Ascending aorta (tissue), 2 donors: ENCODE measurements around the gene SLC44A5. TPM values are rescaled to one million over a fixed set of nuclear protein-coding genes. Genes with fewer than 3 reads are reported as not detected.

Experiments used
- DNase-seq, 2 donors: peaks; one replicate each; pipeline ENCODE4 v3.0.0-alpha.2; 2019; ENCODE audit warnings: low spot score in 2 of 2
- H3K27ac ChIP-seq, 2 donors: fragments of 200-600 bp; sonication (generic); one replicate each; pipeline ENCODE4 v1.5.1; 2016 to 2017; ENCODE audit warnings: mild to moderate bottlenecking in 1 of 2
- H3K27me3 ChIP-seq: fragments of 200-600 bp; sonication (generic); one replicate; pipeline ENCODE4 v1.5.1; 2017
- H3K36me3 ChIP-seq, 2 donors: fragments of 200-600 bp; sonication (generic); one replicate each; pipeline ENCODE4 v1.5.1; 2016
- H3K4me1 ChIP-seq, 2 donors: fragments of 200-600 bp; sonication (generic); one replicate each; pipeline ENCODE4 v1.5.1; 2016 to 2017; ENCODE audit warnings: mild to moderate bottlenecking in 1 of 2
- H3K4me3 ChIP-seq, 2 donors: fragments of 200-600 bp; sonication (generic); one replicate each; pipeline ENCODE4 v1.5.1; 2016 to 2017; ENCODE audit warnings: mild to moderate bottlenecking in 1 of 2
- H3K9me3 ChIP-seq, 2 donors: fragments of 200-600 bp; sonication (generic); one replicate each; pipeline ENCODE4 v1.5.1; 2016
- CTCF ChIP-seq, 3 experiments: fragments of 200-600 bp in 2 of 3; fragments of 450-650 bp in 1 of 3; sonication (generic) in 2 of 3; IDR thresholded peaks; one replicate each; pipeline ENCODE4 v1.5.1; 2016 to 2019; ENCODE audit warnings: antibody characterized with exemption in 3 of 3, mild to moderate bottlenecking in 1 of 3, moderate library complexity in 1 of 3
- intact Hi-C: fragments of 100-400 bp; cut with DNase I; formaldehyde crosslinking; loops from one replicate; pipeline ENCODE4 v1.15.1; 2023
- total RNA-seq: library from RNA; depleted of rRNA; stranded (reverse); fragments of >200 nt; gene quantifications from one replicate; pipeline ENCODE4 v1.1.0, GENCODE V29; 2016

Gene SLC44A5
- total RNA-seq, 1 donor from 2014 or later: not detected

GRCh38 chr1:75548721-75549480 is 62.0 kb downstream of the SLC44A5 start:
- H3K9me3 ChIP-seq: no peaks in the 10 kb centered on the region
- H3K4me1 ChIP-seq: no peaks in the 10 kb centered on the region
- H3K27me3 ChIP-seq: no peaks in the 10 kb centered on the region
- TF ChIP-seq CTCF (IDR thresholded peaks at IDR 0.05): no peak
- no peaks in the 10 kb centered on the region for H3K36me3 ChIP-seq
- no peak overlapping the region for H3K4me3 ChIP-seq
- intact Hi-C loops: no loop called here
- no peak for DNase-seq
- H3K27ac ChIP-seq: no peak overlapping the region

GRCh38 chr1:75543705-75544104 is 67.2 kb downstream of the SLC44A5 start:
- H3K27me3 ChIP-seq: no peaks in the 10 kb centered on the region
- intact Hi-C loops: no loop called here
- no peaks in the 10 kb centered on the region for H3K9me3 ChIP-seq
- no peak for TF ChIP-seq CTCF (IDR thresholded peaks at IDR 0.05)
- H3K4me3 ChIP-seq: no peak overlapping the region
- DNase-seq: no peak
- no peaks in the 10 kb centered on the region for H3K4me1 ChIP-seq
- H3K27ac ChIP-seq: no peak overlapping the region
- H3K36me3 ChIP-seq: no peaks in the 10 kb centered on the region

- no peak for DNase-seq
These were observed 67.9 kb downstream of the SLC44A5 start for GRCh38 chr1:75542818-75543570.

GRCh38 chr1:75539230-75540116 is 71.4 kb downstream of the SLC44A5 start:
- intact Hi-C loops: no loop called here
- H3K4me3 ChIP-seq: no peak overlapping the region

More at GRCh38 chr1:75542818-75543570, 67.9 kb downstream of the SLC44A5 start:
- H3K4me3 ChIP-seq: no peak overlapping the region
- no peak for TF ChIP-seq CTCF (IDR thresholded peaks at IDR 0.05)
- H3K4me1 ChIP-seq: no peaks in the 10 kb centered on the region
- no peaks in the 10 kb centered on the region for H3K36me3 ChIP-seq
- no peak overlapping the region for H3K27ac ChIP-seq
- intact Hi-C loops: no loop called here
- H3K9me3 ChIP-seq: no peaks in the 10 kb centered on the region
- no peaks in the 10 kb centered on the region for H3K27me3 ChIP-seq

More at GRCh38 chr1:75539230-75540116, 71.4 kb downstream of the SLC44A5 start:
- H3K9me3 ChIP-seq: no peaks in the 10 kb centered on the region
- no peak overlapping the region for H3K27ac ChIP-seq
- no peaks in the 10 kb centered on the region for H3K36me3 ChIP-seq
- no peaks in the 10 kb centered on the region for H3K4me1 ChIP-seq
- TF ChIP-seq CTCF (IDR thresholded peaks at IDR 0.05): no peak
- no peak for DNase-seq
- no peaks in the 10 kb centered on the region for H3K27me3 ChIP-seq
